Kidney epithelial cell (primary cell): ENCODE results near the gene RNH1. TPM values are rescaled to one million over a fixed set of nuclear protein-coding genes. Genes with fewer than 3 reads are reported as not detected.
A peak's percentile ranks its signal among the peaks of the same experiment; 100 is the strongest.

Source experiments
- DNase-seq: peaks from one replicate; pipeline ENCODE4 v3.0.0-alpha.2; 2010; ENCODE audit warnings: low read depth
- H3K27me3 ChIP-seq: 2 replicates; pipeline ENCODE4 v1.6.0; 2011; ENCODE audit warnings: low read length; ENCODE audit not compliant: control insufficient read depth, insufficient read depth
- H3K36me3 ChIP-seq: 2 replicates; pipeline ENCODE4 v1.5.1; 2011; ENCODE audit warnings: low read length; ENCODE audit not compliant: control insufficient read depth, insufficient read depth
- H3K4me3 ChIP-seq: 2 replicates; pipeline ENCODE4 v1.5.1; 2011; ENCODE audit warnings: low read depth, mild to moderate bottlenecking, control low read depth, low read length
- CTCF ChIP-seq: IDR thresholded peaks from 2 replicates; pipeline ENCODE4 v1.5.1; 2011; ENCODE audit warnings: mild to moderate bottlenecking, moderate library complexity, low read length, control low read depth, inconsistent platforms; ENCODE audit not compliant: insufficient read depth, poor library complexity, severe bottlenecking
- total RNA-seq: library from RNA; depleted of rRNA; stranded (reverse); fragments of >200 nt; gene quantifications from 2 replicates; pipeline ENCODE4 v1.2.3, GENCODE V29; 2015

The RNH1 gene
- total RNA-seq, 1 donor from 2014 or later = 229 TPM

GRCh38 chr11:539971-540481 lies 33.0 kb upstream of the RNH1 start:
- Histone ChIP-seq H3K27me3 (no peaks in the 10 kb centered on the region), H3K36me3 (no peaks in the 10 kb centered on the region), H3K4me3 (no peak overlapping the region)
- DNase-seq = no peak
- TF ChIP-seq CTCF = no peak

- no peaks in the 10 kb centered on the region for H3K36me3 ChIP-seq
- no peak for DNase-seq
- no peak overlapping the region for H3K4me3 ChIP-seq
- no peaks in the 10 kb centered on the region for H3K27me3 ChIP-seq
- TF ChIP-seq CTCF = no peak
Observed at GRCh38 chr11:538431-539051, 31.5 kb upstream of the RNH1 start.

- TF ChIP-seq CTCF = no peak
- no peaks in the 10 kb centered on the region for H3K36me3 ChIP-seq
- no peaks in the 10 kb centered on the region for H3K27me3 ChIP-seq
- DNase-seq = no peak
- H3K4me3 ChIP-seq = peak overlapping the region; percentile 41
Observed at GRCh38 chr11:537622-538430, 30.8 kb upstream of the RNH1 start.

GRCh38 chr11:536841-537621 lies 30.0 kb upstream of the RNH1 start, which contains the start of gene LRRC56:
TSS of gene LRRC56 (plus strand) at chr11:537527. CDS start at chr11:540685, 3,158 bp downstream.
- Histone ChIP-seq H3K27me3 (no peaks in the 10 kb centered on the region), H3K36me3 (no peaks in the 10 kb centered on the region), H3K4me3 (peak within 1 kb of the TSS; percentile 60)
- DNase-seq = peak; percentile 49
- TF ChIP-seq CTCF = no peak

- peak within 1 kb of the TSS; percentile 64 for H3K4me3 ChIP-seq
- TF ChIP-seq CTCF = no peak
- H3K36me3 ChIP-seq = no peaks in the 10 kb centered on the region
- DNase-seq = peak; percentile 51
- no peaks in the 10 kb centered on the region for H3K27me3 ChIP-seq
Observed at GRCh38 chr11:535519-536454, 28.7 kb upstream of the RNH1 start, which contains the start of gene HRAS. TSS of gene HRAS (minus strand) at chr11:535576.
